GM12892 (cell line): ENCODE results near the gene POLR2H.

Experiments used
- DNase-seq: peaks from one replicate; pipeline ENCODE4 v3.0.0; 2011; ENCODE audit not compliant: insufficient read length
- FAIRE-seq: peaks from 2 replicates; lab custom pipeline; 2011; peaks lifted over from hg19 to GRCh38; lab: Jason Lieb, UNC
- POLR2A ChIP-seq: IDR thresholded peaks from 2 replicates; pipeline ENCODE4 v1.6.1; 2011; ENCODE audit warnings: low read depth, low read length, control low read depth
- POLR2AphosphoS5 ChIP-seq: IDR thresholded peaks from 2 replicates; pipeline ENCODE4 v1.6.1; 2011; ENCODE audit warnings: low read depth, low read length, control low read depth
- TAF1 ChIP-seq: IDR thresholded peaks from 2 replicates; pipeline ENCODE4 v1.6.1; 2011; ENCODE audit warnings: low read depth, mild to moderate bottlenecking, control low read depth, low read length, borderline replicate concordance

Gene POLR2H

GRCh38 chr3:184368586-184369183, 7.2 kb downstream of the POLR2H start:
- DNase-seq = no peak
- no peak for FAIRE-seq
- TF ChIP-seq POLR2AphosphoS5 (no peak), TAF1 (no peak), POLR2A (no peak)

- FAIRE-seq = peak; percentile 78
- DNase-seq = peak; percentile 69
These were observed 10.1 kb downstream of the POLR2H start for GRCh38 chr3:184371570-184372018.

GRCh38 chr3:184372296-184372821, 10.8 kb downstream of the POLR2H start:
- DNase-seq (no peak), FAIRE-seq (no peak)
- no peak for TF ChIP-seq POLR2AphosphoS5

More at GRCh38 chr3:184371570-184372018, 10.1 kb downstream of the POLR2H start:
- TF ChIP-seq TAF1 = no peak
- no peak for TF ChIP-seq POLR2AphosphoS5
- TF ChIP-seq POLR2A = no peak

GRCh38 chr3:184372911-184373310, 11.4 kb downstream of the POLR2H start:
- FAIRE-seq (no peak), DNase-seq (no peak)
- TF ChIP-seq POLR2AphosphoS5 = no peak
- TF ChIP-seq TAF1 = no peak
- no peak for TF ChIP-seq POLR2A

GRCh38 chr3:184373422-184373821, 11.9 kb downstream of the POLR2H start:
- no peak for DNase-seq
- TF ChIP-seq TAF1 (no peak), POLR2A (no peak), POLR2AphosphoS5 (no peak)
- no peak for FAIRE-seq

- TF ChIP-seq TAF1 (no peak), POLR2A (no peak), POLR2AphosphoS5 (no peak)
- FAIRE-seq (no peak), DNase-seq (no peak)
These were observed 14.4 kb downstream of the POLR2H start for GRCh38 chr3:184375747-184376461.

- TF ChIP-seq POLR2AphosphoS5 (no peak), POLR2A (no peak)
- no peak for FAIRE-seq
- no peak for DNase-seq
These were observed 15.9 kb downstream of the POLR2H start for GRCh38 chr3:184377374-184377773.

GRCh38 chr3:184377882-184378445, 16.5 kb downstream of the POLR2H start, which contains the start of gene THPO:
THPO (minus strand) TSS chr3:184378207; CDS start chr3:184376259, 1,948 bp downstream.
- DNase-seq (no peak), FAIRE-seq (no peak)

GRCh38 chr3:184378651-184379357, 17.3 kb downstream of the POLR2H start:
- TF ChIP-seq POLR2AphosphoS5 (no peak), TAF1 (no peak), POLR2A (no peak)
- FAIRE-seq (no peak), DNase-seq (no peak)

More at GRCh38 chr3:184377882-184378445, 16.5 kb downstream of the POLR2H start, which contains the start of gene THPO:
- no peak for TF ChIP-seq TAF1
- no peak for TF ChIP-seq POLR2A
- no peak for TF ChIP-seq POLR2AphosphoS5

- DNase-seq = no peak
- no peak for FAIRE-seq
- TF ChIP-seq TAF1 (no peak), POLR2AphosphoS5 (no peak), POLR2A (no peak)
These were observed 18.1 kb downstream of the POLR2H start, which contains the start of gene CHRD for GRCh38 chr3:184379358-184380184. CHRD (plus strand) TSS chr3:184380054; CDS start chr3:184380319, 265 bp downstream.
